NCI-H345 treated with DMSO at 0.1 percent for 48 hours (cell line): ENCODE data around the gene UMPS.

Source experiments
- DNase-seq: peaks from one replicate; lab custom pipeline; 2025; ENCODE audit not compliant: unreplicated experiment; lab: John Stamatoyannopoulos, UW

UMPS gene

DNA sequence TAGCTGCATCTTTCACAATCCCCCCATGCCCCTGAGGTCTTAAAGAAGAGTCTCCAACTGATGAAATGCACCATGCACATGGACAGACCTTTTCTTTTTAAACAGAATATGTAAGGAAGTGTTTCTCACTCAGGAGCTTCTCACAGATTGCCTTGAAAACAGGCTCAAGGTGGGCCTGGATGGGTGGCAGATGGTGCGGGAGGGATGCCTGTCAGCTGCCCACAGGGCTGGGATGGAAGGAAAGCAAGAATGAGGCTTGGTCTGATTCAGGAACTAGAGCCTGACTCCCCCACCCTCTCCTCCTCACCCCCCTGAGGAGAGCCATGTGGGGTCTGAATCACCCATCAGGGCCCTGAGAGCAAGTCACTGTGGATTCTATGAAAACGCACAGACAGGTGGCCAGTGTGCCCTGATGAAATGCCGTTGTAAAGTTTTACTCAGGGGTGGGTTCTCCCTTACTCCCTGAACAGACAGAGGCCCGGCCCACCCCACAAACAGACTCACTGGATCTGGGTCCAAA, 67.2 kb downstream of the UMPS start:
- no peak for DNase-seq
